Spleen (tissue), 7 donors: ENCODE data around the gene RGN.

Experiments
- POLR2A ChIP-seq, 3 donors: fragments of 450-650 bp; IDR thresholded peaks; one replicate each; pipeline ENCODE4 v1.5.1; 2017; ENCODE audit warnings: antibody characterized with exemption in 3 of 3, mild to moderate bottlenecking in 1 of 3
- TF ChIP-seq, protein P1 (sequence below), 11 experiments: fragments of 200-600 bp in 7 of 11; fragments of 450-650 bp in 4 of 11; sonication (generic) in 4 of 11; IDR thresholded peaks in 8 of 11; conservative IDR thresholded peaks in 3 of 11; 1 replicate in 7 of 11; 2 replicates in 4 of 11; pipeline versions ENCODE4 v1.4.0 to v1.8.0; 2016 to 2021; ENCODE audit warnings: antibody characterized with exemption in 11 of 11, inconsistent platforms in 4 of 11, mild to moderate bottlenecking in 1 of 11
- donor health status: DM: no; HTN: no; CAD: no; lungs with moderate emphysema.
- donor health status: DM: no; HTN: no; CAD: no.
- donor health status: DM: no; HTN: no; CAD: no.

DNA sequence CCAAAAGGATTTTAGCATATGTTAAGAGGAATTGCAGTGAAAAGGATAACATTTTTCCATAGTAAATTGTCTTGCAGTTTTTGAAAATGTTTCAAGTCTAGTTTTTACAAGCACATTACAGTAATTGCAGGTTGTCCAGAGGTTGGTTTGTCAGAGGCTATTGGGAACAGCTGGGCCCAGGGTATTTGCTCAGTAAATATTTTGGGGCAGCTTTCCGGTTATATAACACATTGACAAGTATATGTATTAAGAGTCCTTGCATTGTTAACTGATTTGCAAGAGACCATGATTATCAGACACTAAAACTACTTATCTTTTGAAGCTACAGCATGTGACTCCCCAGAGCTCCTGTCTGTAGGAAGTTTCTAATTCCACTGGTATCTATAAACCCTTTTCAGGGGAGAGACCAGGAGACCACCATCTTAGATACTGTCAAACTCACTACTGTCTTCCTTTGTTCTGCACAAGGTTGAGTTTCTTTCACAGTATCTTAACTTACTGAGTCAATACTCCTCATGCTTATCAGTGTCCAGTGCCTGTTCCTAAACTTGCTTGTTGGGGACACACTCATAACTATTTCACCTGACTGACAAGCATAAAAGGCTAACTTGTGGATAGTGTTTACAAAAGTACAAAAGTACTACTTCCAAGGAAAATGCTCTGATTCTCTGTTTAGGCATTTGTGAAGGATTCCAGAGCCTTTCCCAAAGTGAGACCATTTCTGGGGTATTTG, 18.9 kb upstream of the RGN start:
- TF ChIP-seq, protein P1, sequence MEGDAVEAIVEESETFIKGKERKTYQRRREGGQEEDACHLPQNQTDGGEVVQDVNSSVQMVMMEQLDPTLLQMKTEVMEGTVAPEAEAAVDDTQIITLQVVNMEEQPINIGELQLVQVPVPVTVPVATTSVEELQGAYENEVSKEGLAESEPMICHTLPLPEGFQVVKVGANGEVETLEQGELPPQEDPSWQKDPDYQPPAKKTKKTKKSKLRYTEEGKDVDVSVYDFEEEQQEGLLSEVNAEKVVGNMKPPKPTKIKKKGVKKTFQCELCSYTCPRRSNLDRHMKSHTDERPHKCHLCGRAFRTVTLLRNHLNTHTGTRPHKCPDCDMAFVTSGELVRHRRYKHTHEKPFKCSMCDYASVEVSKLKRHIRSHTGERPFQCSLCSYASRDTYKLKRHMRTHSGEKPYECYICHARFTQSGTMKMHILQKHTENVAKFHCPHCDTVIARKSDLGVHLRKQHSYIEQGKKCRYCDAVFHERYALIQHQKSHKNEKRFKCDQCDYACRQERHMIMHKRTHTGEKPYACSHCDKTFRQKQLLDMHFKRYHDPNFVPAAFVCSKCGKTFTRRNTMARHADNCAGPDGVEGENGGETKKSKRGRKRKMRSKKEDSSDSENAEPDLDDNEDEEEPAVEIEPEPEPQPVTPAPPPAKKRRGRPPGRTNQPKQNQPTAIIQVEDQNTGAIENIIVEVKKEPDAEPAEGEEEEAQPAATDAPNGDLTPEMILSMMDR (IDR thresholded peaks at IDR 0.05 in 8 of 11, conservative IDR thresholded peaks at IDR 0.05 in 3 of 11) = no peak
- TF ChIP-seq POLR2A (IDR thresholded peaks at IDR 0.05) = no peak
